Aorta (tissue), 5 donors: ENCODE measurements around the gene XCL2. TPM values are rescaled to one million over a fixed set of nuclear protein-coding genes. Genes with fewer than 3 reads are reported as not detected.
"Not testable (repeated sequence)": the region's sequence is repeated elsewhere in the genome, so short reads cannot be mapped to it uniquely, and the experiment has no call there.

Source experiments
- ATAC-seq: fragments of 200-7000 bp; cut with Tn5 transposase; one replicate; pipeline ENCODE4 v1.9.1; 2022; ENCODE audit warnings: moderate library complexity; ENCODE audit not compliant: low FRiP score
- DNase-seq, 2 donors: peaks; one replicate each; pipeline ENCODE4 v3.0.0-alpha.2; 2020
- H3K27ac ChIP-seq, 2 donors: one replicate each; pipeline ENCODE4 v1.5.1; 2013; ENCODE audit warnings: low read length in 2 of 2, mild to moderate bottlenecking in 2 of 2, moderate library complexity in 2 of 2, control low read depth in 1 of 2, inconsistent platforms in 1 of 2, low read depth in 1 of 2
- H3K27me3 ChIP-seq, 2 donors: one replicate each; pipeline ENCODE4 v1.6.1; 2013; ENCODE audit warnings: control low read depth in 1 of 2, low read length in 1 of 2, mild to moderate bottlenecking in 1 of 2, moderate library complexity in 1 of 2; ENCODE audit not compliant: insufficient read depth in 2 of 2, control insufficient read depth in 1 of 2
- H3K36me3 ChIP-seq, 2 donors: one replicate each; pipeline ENCODE4 v1.6.1; 2013; ENCODE audit warnings: control low read depth in 1 of 2, low read length in 1 of 2, mild to moderate bottlenecking in 1 of 2; ENCODE audit not compliant: insufficient read depth in 2 of 2, control insufficient read depth in 1 of 2
- H3K4me1 ChIP-seq, 2 donors: one replicate each; pipeline ENCODE4 v1.6.1; 2013; ENCODE audit warnings: low read length in 2 of 2, control low read depth in 1 of 2, mild to moderate bottlenecking in 1 of 2, moderate library complexity in 1 of 2; ENCODE audit not compliant: insufficient read depth in 2 of 2, control insufficient read depth in 1 of 2
- H3K4me3 ChIP-seq, 2 donors: one replicate each; pipeline ENCODE4 v1.5.1; 2013; ENCODE audit warnings: low read length in 2 of 2, control low read depth in 1 of 2, mild to moderate bottlenecking in 1 of 2
- H3K9me3 ChIP-seq: one replicate; pipeline ENCODE4 v1.6.1; 2013; ENCODE audit warnings: mild to moderate bottlenecking, low read length; ENCODE audit not compliant: control insufficient read depth
- WGBS, 2 donors: extraction: QIAGEN DNeasy Blood & Tissue Kit; methylation state at CpG; one replicate each; pipeline ENCODE4 v1.1.7; 2013; 5-methylcytosine and 5-hydroxymethylcytosine counted together
- intact Hi-C, 2 donors: fragments of 100-400 bp; cut with DNase I; formaldehyde crosslinking; loops; one replicate each; pipeline versions ENCODE4 v1.14.2 to v1.15.0; 2022
- polyA plus RNA-seq, 2 donors: library from polyadenylated mRNA; stranded (reverse); fragments of 200-250 nt; gene quantifications; one replicate each; pipeline ENCODE4 v1.2.3, GENCODE V29; 2013
- total RNA-seq, 2 donors: library from RNA; stranded (reverse); fragmentation: NEBNext Ultra II Directional; extraction: Animal tissue kit (Norgen Biotek cat#: 25700); gene quantifications; one replicate each; pipeline ENCODE4 v1.2.1, GENCODE V29; 2021
- donor health status: healthy with polysubstance abuse.
- donor health status: Bipolar disorder and iron deficiency.
- donor health status: DM: no; HTN: no; CAD: no.
- donor health status: DM: no; HTN: no; CAD: no.
- donor health status: DM: yes; HTN: yes; CAD: no.

Gene XCL2
- total and polyA plus RNA-seq, 4 donors, result 1.1 TPM; not detected in 3

DNA sequence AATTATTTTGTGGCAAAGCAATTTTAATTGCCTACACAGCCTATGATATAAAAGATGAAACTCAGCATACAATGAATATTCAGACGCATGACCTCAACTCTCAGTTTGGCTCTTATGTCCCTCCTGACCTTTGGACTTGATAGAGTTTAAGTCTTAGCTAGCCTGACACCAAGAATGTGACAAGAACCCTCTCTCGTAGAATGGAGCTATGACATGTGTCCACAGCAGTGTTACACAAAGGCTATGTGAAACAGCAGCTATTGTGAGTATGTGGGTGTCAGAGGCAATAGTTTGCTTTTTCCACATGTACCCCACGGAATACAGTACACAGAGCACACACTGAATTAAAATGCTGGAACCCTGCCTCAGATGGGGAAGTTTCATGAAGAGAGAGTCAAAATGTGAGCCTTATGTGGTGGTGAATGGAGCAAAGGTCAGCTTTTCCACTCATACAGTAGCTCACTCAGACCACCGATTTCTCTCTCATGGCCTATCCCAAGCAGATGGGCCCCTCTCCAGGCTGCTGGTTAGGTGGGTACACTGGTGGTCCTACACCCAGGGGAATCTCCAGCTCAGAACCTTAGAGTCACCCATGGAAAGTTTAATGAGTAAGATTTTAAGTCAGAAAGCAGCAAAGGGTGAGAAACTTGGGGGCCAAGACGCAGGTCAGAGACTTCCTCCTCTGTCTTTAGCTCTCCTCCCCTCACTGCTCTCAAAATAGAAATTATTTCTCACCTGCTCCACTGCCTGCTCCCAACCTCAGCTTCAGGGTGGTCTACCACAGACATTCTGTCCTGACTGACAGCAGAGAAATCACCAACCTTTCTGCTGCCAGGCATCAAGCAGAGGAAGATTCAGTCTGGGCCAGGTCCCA, 10.1 kb upstream of the XCL2 start:
- Histone ChIP-seq H3K4me1 (no peaks in the 10 kb centered on the region), H3K27ac (no peak overlapping the region), H3K4me3 (no peak overlapping the region), H3K36me3 (no peaks in the 10 kb centered on the region), H3K27me3 (no peaks in the 10 kb centered on the region), H3K9me3 (no peaks in the 10 kb centered on the region)
- intact Hi-C loops, result no loop called here
- DNase-seq (no peak), ATAC-seq (no peak)
- 66 to 80% methylated on average over 5 of the region's 5 CpGs for WGBS, 2 donors

GRCh38 chr1:168552961-168553360, 9.2 kb upstream of the XCL2 start:
- H3K27me3 ChIP-seq, result no peaks in the 10 kb centered on the region

GRCh38 chr1:168551688-168552087, 7.9 kb upstream of the XCL2 start:
- no peaks in the 10 kb centered on the region for H3K4me1 ChIP-seq
- intact Hi-C loops, result no loop called here
- H3K9me3 ChIP-seq, result no peaks in the 10 kb centered on the region
- 80 to 86% methylated on average over 4 of the region's 4 CpGs for WGBS, 2 donors
- no peak for ATAC-seq
- no peaks in the 10 kb centered on the region for H3K27me3 ChIP-seq
- no peak overlapping the region for H3K4me3 ChIP-seq
- no peak for DNase-seq
- no peaks in the 10 kb centered on the region for H3K36me3 ChIP-seq
- no peak overlapping the region for H3K27ac ChIP-seq

More at GRCh38 chr1:168552961-168553360, 9.2 kb upstream of the XCL2 start:
- Histone ChIP-seq H3K4me1 (no peaks in the 10 kb centered on the region), H3K9me3 (no peaks in the 10 kb centered on the region), H3K36me3 (no peaks in the 10 kb centered on the region), H3K4me3 (no peak overlapping the region), H3K27ac (no peak overlapping the region)
- ATAC-seq, result no peak
- no peak for DNase-seq
- intact Hi-C loops, result no loop called here
- 93 to 94% methylated on average over 6 of the region's 6 CpGs for WGBS, 2 donors

DNA sequence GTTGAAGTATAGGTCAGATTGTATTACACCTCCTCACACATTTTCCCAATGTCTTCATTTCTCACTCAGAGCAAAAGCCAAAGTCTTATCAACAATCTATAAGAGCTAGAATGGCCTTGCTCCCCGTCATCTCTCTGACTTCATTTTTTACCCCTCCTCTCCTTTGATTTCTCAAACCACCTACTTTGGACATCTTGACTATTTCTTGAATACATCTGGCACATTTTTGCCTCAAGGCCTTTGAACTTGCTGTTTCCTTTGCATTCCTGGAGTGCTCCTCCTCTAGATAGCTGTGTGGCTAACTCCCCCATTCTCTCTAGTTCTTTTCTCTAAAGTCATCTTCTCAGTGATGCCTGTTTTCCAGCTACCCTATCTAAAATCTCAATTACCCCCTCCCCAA, 7.2 kb upstream of the XCL2 start:
- WGBS, 2 donors, result 19 to 52% methylated on average over 1 of the region's 1 CpG
- Histone ChIP-seq H3K9me3 (no peaks in the 10 kb centered on the region), H3K27ac (no peak overlapping the region), H3K4me1 (no peaks in the 10 kb centered on the region), H3K27me3 (no peaks in the 10 kb centered on the region), H3K4me3 (no peak overlapping the region), H3K36me3 (no peaks in the 10 kb centered on the region)
- ATAC-seq (no peak), DNase-seq (no peak)
- intact Hi-C loops, result no loop called here

DNA sequence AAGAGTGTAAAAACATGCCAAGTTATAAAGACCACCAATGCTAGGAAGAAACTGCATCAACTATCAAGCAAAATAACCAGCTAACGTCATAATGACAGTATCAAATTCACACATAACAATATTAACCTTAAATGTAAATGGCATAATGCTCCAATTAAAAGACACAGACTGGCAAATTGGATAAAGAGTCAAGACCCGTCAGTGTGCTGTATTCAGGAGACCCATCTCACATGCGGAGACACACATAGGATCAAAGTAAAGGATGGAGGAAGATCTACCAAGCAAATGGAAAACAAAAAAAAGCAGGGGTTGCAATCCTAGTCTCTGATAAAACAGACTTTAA, 2.7 kb upstream of the XCL2 start:
- H3K27me3 ChIP-seq, H3K27ac ChIP-seq, DNase-seq, ATAC-seq, H3K4me1 ChIP-seq, H3K4me3 ChIP-seq, H3K9me3 ChIP-seq, H3K36me3 ChIP-seq, intact Hi-C loops: not testable (repeated sequence)
- WGBS, 2 donors, result 60 to 83% methylated on average over 3 of the region's 3 CpGs

- DNase-seq, H3K36me3 ChIP-seq, H3K27ac ChIP-seq, H3K4me3 ChIP-seq, H3K9me3 ChIP-seq, intact Hi-C loops, H3K27me3 ChIP-seq, H3K4me1 ChIP-seq: not testable (repeated sequence)
- WGBS, 2 donors, result 32 to 40% methylated on average over 7 of the region's 7 CpGs
- peak; percentile 72 for ATAC-seq
These were observed 2.1 kb upstream of the XCL2 start for GRCh38 chr1:168545678-168546552.

DNA sequence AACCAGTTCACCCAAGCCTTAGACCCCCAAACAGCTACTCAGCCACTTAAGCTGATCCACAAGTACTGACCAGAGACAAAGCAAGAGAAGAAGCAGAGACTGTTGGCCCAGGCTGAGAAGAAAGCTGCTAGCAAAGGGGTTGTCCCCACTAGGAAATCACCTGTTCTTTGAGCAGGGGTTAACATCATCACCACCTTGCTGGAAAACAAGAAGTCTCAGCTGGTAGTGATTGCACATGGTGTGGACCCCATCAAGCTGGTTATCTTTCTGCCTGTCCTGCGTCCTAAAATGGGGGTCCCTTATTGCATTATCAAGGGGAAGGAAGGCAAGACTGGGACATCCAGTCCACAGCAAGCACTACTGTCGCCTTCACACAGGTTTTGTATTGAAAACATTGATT, 819 bp downstream of the XCL2 start:
- H3K27me3 ChIP-seq, H3K36me3 ChIP-seq, H3K4me1 ChIP-seq, DNase-seq, H3K27ac ChIP-seq, intact Hi-C loops, ATAC-seq, H3K4me3 ChIP-seq, H3K9me3 ChIP-seq: not testable (repeated sequence)
- WGBS, 2 donors, result 87 to 88% methylated on average over 2 of the region's 2 CpGs

DNA sequence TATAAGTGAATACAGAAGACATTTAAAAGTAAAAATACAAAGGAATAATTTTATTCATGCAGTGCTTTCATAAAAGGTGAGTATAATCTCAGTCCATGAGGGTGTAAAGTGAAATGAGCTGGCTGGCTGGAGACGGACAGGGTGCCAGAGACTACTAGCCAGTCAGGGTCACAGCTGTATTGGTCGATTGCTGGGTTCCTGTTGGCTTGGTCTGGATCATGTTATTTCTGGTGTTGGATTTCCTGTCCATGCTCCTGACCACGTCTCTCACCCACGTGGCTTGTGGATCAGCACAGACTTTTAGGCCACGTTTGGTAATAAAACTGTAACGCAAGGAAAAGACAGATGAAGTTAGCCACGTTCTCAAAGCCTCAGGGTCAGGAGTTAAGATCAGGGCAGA, 3.0 kb downstream of the XCL2 start:
- 71 to 73% methylated on average over 7 of the region's 7 CpGs for WGBS, 2 donors
- H3K27me3 ChIP-seq, DNase-seq, H3K9me3 ChIP-seq, ATAC-seq, intact Hi-C loops, H3K4me1 ChIP-seq, H3K4me3 ChIP-seq, H3K27ac ChIP-seq, H3K36me3 ChIP-seq: not testable (repeated sequence)
